Upper lobe of left lung (tissue), 4 donors: ENCODE data around the gene ALDH3B2.

ENCODE experiments used
- EP300 ChIP-seq, 4 donors: sonication (generic); formaldehyde crosslinking; IDR thresholded peaks; one replicate each; pipeline ENCODE4 v1.5.1; 2017; ENCODE audit warnings: antibody characterized with exemption in 4 of 4, control low read depth in 2 of 4
- POLR2A ChIP-seq, 4 donors: fragments of 450-650 bp; IDR thresholded peaks; one replicate each; pipeline ENCODE4 v1.5.1; 2016 to 2017; ENCODE audit warnings: antibody characterized with exemption in 4 of 4, mild to moderate bottlenecking in 2 of 4
- POLR2AphosphoS5 ChIP-seq, 2 donors: sonication (generic); formaldehyde crosslinking; IDR thresholded peaks; one replicate each; pipeline ENCODE4 v1.5.1; 2017; ENCODE audit warnings: antibody characterized with exemption in 2 of 2
- TF ChIP-seq, protein P1 (sequence below), 6 experiments: fragments of 450-650 bp in 4 of 6; fragments of 200-600 bp in 2 of 6; sonication (generic) in 2 of 6; IDR thresholded peaks; one replicate each; pipeline ENCODE4 v1.5.1; 2016 to 2019; ENCODE audit warnings: antibody characterized with exemption in 6 of 6

DNA sequence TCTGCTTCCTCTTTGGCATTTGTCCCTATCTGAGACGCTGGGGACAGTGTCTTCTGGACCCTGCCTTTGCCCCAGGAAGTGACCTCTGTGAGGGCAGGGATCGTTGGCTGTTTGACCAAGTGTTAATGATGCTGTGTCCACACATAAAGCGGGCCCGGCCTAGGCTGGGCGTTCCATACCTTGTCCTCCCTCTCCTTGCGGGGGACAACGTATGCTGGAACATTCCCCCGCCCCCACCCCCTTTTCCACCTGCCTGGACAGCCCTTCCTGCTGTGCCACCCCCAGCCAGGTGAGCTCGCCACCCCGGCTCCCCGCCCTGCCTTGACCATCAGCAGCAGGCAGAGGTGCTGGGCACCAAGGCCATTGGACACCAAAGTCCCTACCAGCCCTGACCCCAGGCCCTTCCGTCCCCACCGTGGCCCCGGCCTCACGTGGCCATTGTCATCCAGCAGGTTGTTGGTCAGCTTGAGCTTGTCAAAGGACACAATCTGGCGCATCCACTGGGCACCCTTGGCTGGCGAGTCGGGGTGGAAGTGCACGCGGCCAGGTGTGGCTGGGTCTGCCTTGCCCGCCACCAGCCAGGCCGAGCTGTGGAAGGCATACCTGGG, 40.6 kb downstream of the ALDH3B2 start:
- TF ChIP-seq, protein P1, sequence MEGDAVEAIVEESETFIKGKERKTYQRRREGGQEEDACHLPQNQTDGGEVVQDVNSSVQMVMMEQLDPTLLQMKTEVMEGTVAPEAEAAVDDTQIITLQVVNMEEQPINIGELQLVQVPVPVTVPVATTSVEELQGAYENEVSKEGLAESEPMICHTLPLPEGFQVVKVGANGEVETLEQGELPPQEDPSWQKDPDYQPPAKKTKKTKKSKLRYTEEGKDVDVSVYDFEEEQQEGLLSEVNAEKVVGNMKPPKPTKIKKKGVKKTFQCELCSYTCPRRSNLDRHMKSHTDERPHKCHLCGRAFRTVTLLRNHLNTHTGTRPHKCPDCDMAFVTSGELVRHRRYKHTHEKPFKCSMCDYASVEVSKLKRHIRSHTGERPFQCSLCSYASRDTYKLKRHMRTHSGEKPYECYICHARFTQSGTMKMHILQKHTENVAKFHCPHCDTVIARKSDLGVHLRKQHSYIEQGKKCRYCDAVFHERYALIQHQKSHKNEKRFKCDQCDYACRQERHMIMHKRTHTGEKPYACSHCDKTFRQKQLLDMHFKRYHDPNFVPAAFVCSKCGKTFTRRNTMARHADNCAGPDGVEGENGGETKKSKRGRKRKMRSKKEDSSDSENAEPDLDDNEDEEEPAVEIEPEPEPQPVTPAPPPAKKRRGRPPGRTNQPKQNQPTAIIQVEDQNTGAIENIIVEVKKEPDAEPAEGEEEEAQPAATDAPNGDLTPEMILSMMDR (IDR thresholded peaks at IDR 0.05): no peak
- TF ChIP-seq EP300 (IDR thresholded peaks at IDR 0.05) (no peak), POLR2A (IDR thresholded peaks at IDR 0.05) (no peak), POLR2AphosphoS5 (IDR thresholded peaks at IDR 0.05) (no peak)
